ENCODE measurements around the gene DYNLT1.

The DYNLT1 gene

DNA sequence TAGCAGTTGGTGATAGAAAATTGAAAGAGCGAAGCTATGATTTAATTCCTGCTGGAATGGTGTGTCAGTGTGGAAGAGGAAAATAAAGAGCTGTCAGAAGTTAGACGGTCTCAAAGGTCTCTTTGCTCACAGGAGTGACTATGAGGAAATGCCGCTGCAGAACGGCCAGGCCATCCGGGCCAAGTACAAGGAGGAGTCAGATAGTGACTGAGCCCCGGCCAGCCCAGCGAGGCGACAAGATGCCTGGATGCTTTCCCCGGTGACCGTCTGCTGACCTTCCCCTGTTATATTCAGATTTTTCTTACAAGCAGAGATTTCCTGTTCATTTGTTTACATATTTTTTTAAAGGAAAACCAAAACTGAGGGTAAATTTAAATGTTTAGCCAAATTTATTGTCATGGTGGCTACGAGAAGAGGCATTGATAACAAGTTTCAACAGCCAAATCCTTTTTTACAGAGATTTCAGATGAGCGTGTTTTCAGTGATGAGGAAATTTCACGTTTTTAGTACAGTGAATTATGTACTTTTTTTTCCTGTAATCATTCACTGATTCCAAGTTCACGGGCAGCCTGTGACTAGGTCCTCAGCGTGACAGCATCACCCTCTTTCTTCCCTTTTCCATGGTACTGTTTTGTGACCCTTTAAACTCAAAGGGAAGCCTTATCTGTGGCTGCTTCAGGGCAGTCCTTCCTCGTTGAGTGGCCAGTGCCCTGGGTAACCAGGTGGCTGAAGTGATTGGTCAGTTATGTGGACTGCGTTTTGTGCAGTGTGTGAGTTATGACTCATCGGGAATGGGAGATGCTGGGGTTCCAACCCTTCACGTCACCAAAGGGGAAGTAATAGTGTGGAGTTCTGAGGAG, 12.6 kb downstream of the DYNLT1 start:
- Histone ChIP-seq H3K27ac (replicated peaks) (no peak overlapping the region), H3K27me3 (ENCODE audit: insufficient read depth, poor library complexity, severe bottlenecking) (no peaks in the 10 kb centered on the region), H3K4me3 (replicated peaks; ENCODE audit: insufficient read depth, low read length) (no peak overlapping the region)
- TF ChIP-seq SPI1 (IDR thresholded peaks at IDR 0.05; ENCODE audit: borderline replicate concordance, low read depth): no peak
- TF ChIP-seq REST (IDR thresholded peaks at IDR 0.05; ENCODE audit: insufficient replicate concordance, low read depth): no peak
- TF ChIP-seq, protein P1, sequence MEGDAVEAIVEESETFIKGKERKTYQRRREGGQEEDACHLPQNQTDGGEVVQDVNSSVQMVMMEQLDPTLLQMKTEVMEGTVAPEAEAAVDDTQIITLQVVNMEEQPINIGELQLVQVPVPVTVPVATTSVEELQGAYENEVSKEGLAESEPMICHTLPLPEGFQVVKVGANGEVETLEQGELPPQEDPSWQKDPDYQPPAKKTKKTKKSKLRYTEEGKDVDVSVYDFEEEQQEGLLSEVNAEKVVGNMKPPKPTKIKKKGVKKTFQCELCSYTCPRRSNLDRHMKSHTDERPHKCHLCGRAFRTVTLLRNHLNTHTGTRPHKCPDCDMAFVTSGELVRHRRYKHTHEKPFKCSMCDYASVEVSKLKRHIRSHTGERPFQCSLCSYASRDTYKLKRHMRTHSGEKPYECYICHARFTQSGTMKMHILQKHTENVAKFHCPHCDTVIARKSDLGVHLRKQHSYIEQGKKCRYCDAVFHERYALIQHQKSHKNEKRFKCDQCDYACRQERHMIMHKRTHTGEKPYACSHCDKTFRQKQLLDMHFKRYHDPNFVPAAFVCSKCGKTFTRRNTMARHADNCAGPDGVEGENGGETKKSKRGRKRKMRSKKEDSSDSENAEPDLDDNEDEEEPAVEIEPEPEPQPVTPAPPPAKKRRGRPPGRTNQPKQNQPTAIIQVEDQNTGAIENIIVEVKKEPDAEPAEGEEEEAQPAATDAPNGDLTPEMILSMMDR (IDR thresholded peaks at IDR 0.05; ENCODE audit: insufficient read depth, low read length): no peak
- TF ChIP-seq POLR2AphosphoS5 (IDR thresholded peaks at IDR 0.05; ENCODE audit: low read depth): no peak
- TF ChIP-seq GABPA (IDR thresholded peaks at IDR 0.05; ENCODE audit: low read depth): no peak
- DNase-seq (ENCODE audit: low read depth in 1 of 2, low spot score in 1 of 2): no peak

- DNase-seq (ENCODE audit: low read depth in 1 of 2, low spot score in 1 of 2): no peak
- no peak overlapping the region for H3K4me3 ChIP-seq (replicated peaks; ENCODE audit: insufficient read depth, low read length)
- no peaks in the 10 kb centered on the region for H3K27me3 ChIP-seq (ENCODE audit: insufficient read depth, poor library complexity, severe bottlenecking)
- H3K27ac ChIP-seq (replicated peaks): no peak overlapping the region
- TF ChIP-seq REST (IDR thresholded peaks at IDR 0.05; ENCODE audit: insufficient replicate concordance, low read depth): no peak
- TF ChIP-seq SPI1 (IDR thresholded peaks at IDR 0.05; ENCODE audit: borderline replicate concordance, low read depth): no peak
- TF ChIP-seq POLR2AphosphoS5 (IDR thresholded peaks at IDR 0.05; ENCODE audit: low read depth): no peak
- TF ChIP-seq, protein P1 (IDR thresholded peaks at IDR 0.05; ENCODE audit: insufficient read depth, low read length): no peak
- no peak for TF ChIP-seq GABPA (IDR thresholded peaks at IDR 0.05; ENCODE audit: low read depth)
Observed at GRCh38 chr6:158630938-158631616, 13.5 kb downstream of the DYNLT1 start.

GRCh38 chr6:158629367-158630221, 14.9 kb downstream of the DYNLT1 start:
- TF ChIP-seq REST (IDR thresholded peaks at IDR 0.05; ENCODE audit: insufficient replicate concordance, low read depth) (no peak), GABPA (IDR thresholded peaks at IDR 0.05; ENCODE audit: low read depth) (no peak), SPI1 (IDR thresholded peaks at IDR 0.05; ENCODE audit: borderline replicate concordance, low read depth) (no peak), POLR2AphosphoS5 (IDR thresholded peaks at IDR 0.05; ENCODE audit: low read depth) (no peak)
- TF ChIP-seq, protein P1 (IDR thresholded peaks at IDR 0.05; ENCODE audit: insufficient read depth, low read length): no peak
- H3K4me3 ChIP-seq (replicated peaks; ENCODE audit: insufficient read depth, low read length): no peak overlapping the region
- no peak overlapping the region for H3K27ac ChIP-seq (replicated peaks)
- DNase-seq (ENCODE audit: low read depth in 1 of 2, low spot score in 1 of 2): no peak
- H3K27me3 ChIP-seq (ENCODE audit: insufficient read depth, poor library complexity, severe bottlenecking): no peaks in the 10 kb centered on the region
